ENCODE measurements around the gene RAB12. TPM values are rescaled to one million over a fixed set of nuclear protein-coding genes. Genes with fewer than 3 reads are reported as not detected.

The RAB12 gene
- total and polyA plus RNA-seq, 2 of the 13 experiments (the other 11 are each of a cell fraction or from before 2014, with no cell fraction given) = 9.5 to 25.3 TPM

GRCh38 chr18:8630546-8630945 is 21.3 kb downstream of the RAB12 start (continued):
- TF ChIP-seq SNAI1 (CRISPR knock-in tag; IDR thresholded peaks at IDR 0.05; ENCODE audit: borderline replicate concordance) (no peak), FOXP4 (CRISPR knock-in tag; IDR thresholded peaks at IDR 0.05) (no peak; the same call in 1 of the 2 replicates), ZBED4 (CRISPR knock-in tag; IDR thresholded peaks at IDR 0.05; ENCODE audit: borderline replicate concordance) (no peak), SOX6 (IDR thresholded peaks at IDR 0.05) (no peak), SOX6 (CRISPR knock-in tag; IDR thresholded peaks at IDR 0.05) (peak; percentile 37), SOX5 (CRISPR knock-in tag; IDR thresholded peaks at IDR 0.05; ENCODE audit: borderline replicate concordance) (peak; percentile 31; the same call in 1 of the 2 replicates), ZNF672 (CRISPR knock-in tag; IDR thresholded peaks at IDR 0.05) (no peak), TIGD3 (CRISPR knock-in tag; IDR thresholded peaks at IDR 0.05; ENCODE audit: borderline replicate concordance) (no peak), ZNF740 (CRISPR knock-in tag; IDR thresholded peaks at IDR 0.05) (no peak), CCAR2 (optimal IDR thresholded peaks at IDR 0.05; ENCODE audit: low read depth, low read length) (no peak), TP53 (CRISPR knock-in tag; conservative IDR thresholded peaks at IDR 0.05) (no peak), TFAP4 (IDR thresholded peaks at IDR 0.05; ENCODE audit: borderline replicate concordance, low read depth) (peak; percentile 40; the same call in 1 of the 2 replicates), ZNF543 (CRISPR knock-in tag; IDR thresholded peaks at IDR 0.05) (no peak), GTF2F1 (IDR thresholded peaks at IDR 0.05; ENCODE audit: low read length) (no peak), RAD51 (IDR thresholded peaks at IDR 0.05; ENCODE audit: borderline replicate concordance) (no peak), PHF5A (CRISPR knock-in tag; IDR thresholded peaks at IDR 0.05; ENCODE audit: low read depth, unreplicated experiment) (no peak), MLX (CRISPR knock-in tag; IDR thresholded peaks at IDR 0.05) (no peak), ZNF33B (CRISPR knock-in tag; IDR thresholded peaks at IDR 0.05) (no peak), ZNF781 (CRISPR knock-in tag; IDR thresholded peaks at IDR 0.05; ENCODE audit: borderline replicate concordance, not compliant biosample characterization) (no peak)

Measured in HepG2 (cell line).